ENCODE results near the gene PRKN. TPM values are rescaled to one million over a fixed set of nuclear protein-coding genes. Genes with fewer than 3 reads are reported as not detected.

The PRKN gene
- total RNA-seq, result 2.9 and 3.4 TPM in 2 replicates

GRCh38 chr6:162727322-162728182 lies at the start of gene PRKN, which contains the start of gene PACRG:
TSS of gene PRKN (minus strand) at chr6:162727766.
TSS of gene PACRG (plus strand) at chr6:162727974.

Other genes starting within 250 kb of the PRKN start
- gene PACRG, start 208 bp upstream of the PRKN start, total RNA-seq, result 0.25 and 0.33 TPM in 2 replicates